HEK293T (cell line): ENCODE measurements around the gene CYS1.

Source experiments
- ELF4 ChIP-seq: fragments of 450-650 bp; IDR thresholded peaks from 2 replicates; pipeline ENCODE4 v1.6.1; 2017; ENCODE audit warnings: antibody characterized with exemption
- FOXM1 ChIP-seq: fragments of 450-650 bp; IDR thresholded peaks from 2 replicates; pipeline ENCODE4 v1.6.1; 2017; ENCODE audit warnings: mild to moderate bottlenecking, borderline replicate concordance
- HDGF ChIP-seq: fragments of 450-650 bp; IDR thresholded peaks from 2 replicates; pipeline ENCODE4 v1.6.1; 2017; ENCODE audit warnings: antibody characterized with exemption, borderline replicate concordance
- L3MBTL2 ChIP-seq: fragments of 450-650 bp; conservative IDR thresholded peaks from 2 replicates; pipeline ENCODE4 v1.6.1; 2016; ENCODE audit warnings: mild to moderate bottlenecking
- SP1 ChIP-seq: fragments of 450-650 bp; IDR thresholded peaks from 2 replicates; pipeline ENCODE4 v1.6.1; 2017
- SUZ12 ChIP-seq: fragments of 450-650 bp; IDR thresholded peaks from 2 replicates; pipeline ENCODE4 v1.6.1; 2016; ENCODE audit warnings: mild to moderate bottlenecking
- TARDBP ChIP-seq: fragments of 450-650 bp; IDR thresholded peaks from 2 replicates; pipeline ENCODE4 v1.6.1; 2016
- TF ChIP-seq, protein P1 (sequence below): fragments of 450-650 bp; IDR thresholded peaks from 2 replicates; pipeline ENCODE4 v1.6.1; 2016

DNA sequence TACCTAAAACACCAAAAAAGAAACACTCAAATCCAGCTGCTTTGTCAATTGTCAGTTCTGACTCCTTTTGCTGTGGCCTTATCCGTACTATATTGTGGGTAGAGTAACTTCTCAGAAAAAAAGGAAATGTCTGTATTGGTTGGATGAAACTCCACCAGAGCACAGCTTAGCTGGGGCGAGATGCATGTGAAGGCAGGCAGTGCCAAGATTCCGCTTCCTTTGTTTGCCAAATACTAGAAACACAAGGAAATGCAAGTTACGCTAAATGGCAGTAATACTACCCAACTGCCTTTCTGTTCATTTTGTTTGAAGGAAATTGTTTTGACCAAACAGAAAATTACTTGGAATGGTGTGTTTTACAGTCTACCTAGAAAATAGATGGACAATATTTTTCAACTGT is 26.9 kb downstream of the CYS1 start:
- TF ChIP-seq L3MBTL2 (no peak), ELF4 (no peak), SP1 (no peak), HDGF (no peak), FOXM1 (no peak), SUZ12 (no peak), TARDBP (no peak)
- TF ChIP-seq, protein P1, sequence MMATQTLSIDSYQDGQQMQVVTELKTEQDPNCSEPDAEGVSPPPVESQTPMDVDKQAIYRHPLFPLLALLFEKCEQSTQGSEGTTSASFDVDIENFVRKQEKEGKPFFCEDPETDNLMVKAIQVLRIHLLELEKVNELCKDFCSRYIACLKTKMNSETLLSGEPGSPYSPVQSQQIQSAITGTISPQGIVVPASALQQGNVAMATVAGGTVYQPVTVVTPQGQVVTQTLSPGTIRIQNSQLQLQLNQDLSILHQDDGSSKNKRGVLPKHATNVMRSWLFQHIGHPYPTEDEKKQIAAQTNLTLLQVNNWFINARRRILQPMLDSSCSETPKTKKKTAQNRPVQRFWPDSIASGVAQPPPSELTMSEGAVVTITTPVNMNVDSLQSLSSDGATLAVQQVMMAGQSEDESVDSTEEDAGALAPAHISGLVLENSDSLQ = no peak
